OCI-LY7 (cell line): ENCODE measurements around the gene KCNQ5. TPM values are rescaled to one million over a fixed set of nuclear protein-coding genes. Genes with fewer than 3 reads are reported as not detected.
A peak's percentile ranks its signal among the peaks of the same experiment; 100 is the strongest.

ENCODE experiments used
- BruUV-seq: library from RNA; stranded (reverse); fragments of 400-500 nt; replicated peaks from 2 replicates; lab custom pipeline; 2021; lab: Mats Ljungman, UMichigan
- CTCF ChIA-PET: fragments of 300-600 bp; sonication (Branson Sonifier 250); formaldehyde crosslinking; loops from one replicate; lab custom pipeline; 2022; ENCODE audit warnings: antibody characterized with exemption; ENCODE audit not compliant: unreplicated experiment; lab: Charles Lee
- POLR2A ChIA-PET: fragments of 300-600 bp; sonication (Branson Sonifier 250); formaldehyde crosslinking; loops from one replicate; lab custom pipeline; 2022; ENCODE audit warnings: antibody characterized with exemption; lab: Charles Lee
- DNase-seq: peaks from one replicate; pipeline ENCODE4 v3.0.0-alpha.2; 2015; ENCODE audit warnings: low spot score
- H2AFZ ChIP-seq: fragments of 200-600 bp; sonication (generic), shearing (Covaris generic); 2 replicates; pipeline ENCODE4 v1.6.1; 2014; ENCODE audit warnings: mild to moderate bottlenecking, antibody characterized with exemption, low read length, moderate library complexity
- H3K27ac ChIP-seq: fragments of 200-600 bp; sonication (generic); 2 replicates; pipeline ENCODE4 v1.5.1; 2014; ENCODE audit warnings: mixed run types, low read depth, mild to moderate bottlenecking, moderate library complexity, low read length, inconsistent platforms; ENCODE audit not compliant: poor library complexity, severe bottlenecking
- H3K36me3 ChIP-seq: fragments of 200-600 bp; sonication (generic); 2 replicates; pipeline ENCODE4 v1.6.1; 2014; ENCODE audit warnings: mild to moderate bottlenecking, antibody characterized with exemption, low read length, moderate library complexity, mixed read lengths; ENCODE audit not compliant: insufficient read depth
- H3K4me1 ChIP-seq: fragments of 200-600 bp; sonication (generic); 2 replicates; pipeline ENCODE4 v1.5.1; 2014; ENCODE audit warnings: mild to moderate bottlenecking, low read length; ENCODE audit not compliant: insufficient read depth, poor library complexity, severe bottlenecking
- H3K4me2 ChIP-seq: fragments of 200-600 bp; sonication (generic); 2 replicates; pipeline ENCODE4 v1.6.1; 2014; ENCODE audit warnings: mild to moderate bottlenecking, low read length
- H3K4me3 ChIP-seq: fragments of 200-600 bp; sonication (generic); 2 replicates; pipeline ENCODE4 v1.5.1; 2014; ENCODE audit warnings: mild to moderate bottlenecking, low read depth, low read length; ENCODE audit not compliant: poor library complexity, severe bottlenecking
- H3K79me2 ChIP-seq: fragments of 200-600 bp; sonication (generic); 2 replicates; pipeline ENCODE4 v1.6.1; 2016; ENCODE audit warnings: low read depth, mild to moderate bottlenecking, low read length, moderate library complexity, mixed read lengths; ENCODE audit not compliant: insufficient read depth
- H3K9me2 ChIP-seq: fragments of 200-600 bp; sonication (generic); 2 replicates; pipeline ENCODE4 v1.6.1; 2016; ENCODE audit warnings: mild to moderate bottlenecking, low read length, mixed read lengths; ENCODE audit not compliant: insufficient read depth
- H3K9me3 ChIP-seq: fragments of 200-600 bp; sonication (generic); 2 replicates; pipeline ENCODE4 v1.6.1; 2014; ENCODE audit warnings: mild to moderate bottlenecking, mixed run types, low read length, mixed read lengths
- H4K20me1 ChIP-seq: fragments of 200-600 bp; sonication (generic); 2 replicates; pipeline ENCODE4 v1.6.1; 2014; ENCODE audit warnings: mild to moderate bottlenecking, antibody characterized with exemption, low read length, moderate library complexity, mixed read lengths; ENCODE audit not compliant: insufficient read depth
- EZH2phosphoT487 ChIP-seq: fragments of 200-600 bp; sonication (generic); IDR thresholded peaks from 2 replicates; pipeline ENCODE4 v1.6.1; 2018; ENCODE audit warnings: low read depth, borderline replicate concordance, mild to moderate bottlenecking, mixed run types, antibody characterized with exemption, low read length, moderate library complexity, mixed read lengths
- intact Hi-C: fragments of 100-400 bp; cut with micrococcal nuclease; formaldehyde crosslinking; loops from one replicate; pipeline ENCODE4 v1.10.0; 2022; ENCODE audit not compliant: unreplicated experiment
- total RNA-seq, 2 experiments: library from RNA; depleted of rRNA in 1 of 2; stranded (reverse); fragments of >200 nt in 1 of 2; shearing (Covaris generic) in 1 of 2; gene quantifications; 2 replicates each; pipeline ENCODE4 v1.2.3, GENCODE V29; 2014 to 2022
- TF ChIP-seq, protein P1 (sequence below): fragments of 200-600 bp; sonication (generic); conservative IDR thresholded peaks from 2 replicates; pipeline ENCODE4 v1.5.1; 2014; ENCODE audit warnings: mild to moderate bottlenecking, antibody characterized with exemption, low read length, moderate library complexity, mixed read lengths

Gene KCNQ5
- total RNA-seq, 2 experiments from 2014 or later = 26.1 to 29.7 TPM

DNA sequence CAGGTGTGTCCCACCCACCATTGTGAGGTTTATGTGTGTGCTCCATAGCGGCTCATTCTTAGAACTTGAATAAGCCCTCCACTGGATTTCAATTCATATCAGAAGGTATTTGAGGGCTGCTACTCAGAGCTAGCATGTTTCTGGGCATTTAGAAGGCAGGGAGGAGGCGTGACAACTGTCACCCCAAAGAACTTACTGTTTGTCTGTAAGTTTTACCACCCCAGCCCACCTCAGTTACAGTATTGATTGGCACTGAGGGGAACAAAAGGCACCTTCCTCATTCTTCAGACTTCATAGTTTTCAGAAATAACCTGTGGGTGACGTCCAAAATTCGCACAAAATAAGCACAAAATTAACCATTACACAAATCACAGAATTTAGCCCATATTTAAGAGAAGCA is 521.7 kb downstream of the KCNQ5 start:
- Histone ChIP-seq H3K79me2 (no peaks in the 10 kb centered on the region), H3K27ac (no peak overlapping the region), H3K4me3 (no peak overlapping the region), H4K20me1 (no peaks in the 10 kb centered on the region), H3K9me2 (no peaks in the 10 kb centered on the region), H3K4me2 (no peak overlapping the region), H3K36me3 (peaks cover 6% of the 10 kb centered on the region), H2AFZ (no peak overlapping the region), H3K9me3 (no peaks in the 10 kb centered on the region), H3K4me1 (peaks cover 5% of the 10 kb centered on the region)
- TF ChIP-seq, protein P1, sequence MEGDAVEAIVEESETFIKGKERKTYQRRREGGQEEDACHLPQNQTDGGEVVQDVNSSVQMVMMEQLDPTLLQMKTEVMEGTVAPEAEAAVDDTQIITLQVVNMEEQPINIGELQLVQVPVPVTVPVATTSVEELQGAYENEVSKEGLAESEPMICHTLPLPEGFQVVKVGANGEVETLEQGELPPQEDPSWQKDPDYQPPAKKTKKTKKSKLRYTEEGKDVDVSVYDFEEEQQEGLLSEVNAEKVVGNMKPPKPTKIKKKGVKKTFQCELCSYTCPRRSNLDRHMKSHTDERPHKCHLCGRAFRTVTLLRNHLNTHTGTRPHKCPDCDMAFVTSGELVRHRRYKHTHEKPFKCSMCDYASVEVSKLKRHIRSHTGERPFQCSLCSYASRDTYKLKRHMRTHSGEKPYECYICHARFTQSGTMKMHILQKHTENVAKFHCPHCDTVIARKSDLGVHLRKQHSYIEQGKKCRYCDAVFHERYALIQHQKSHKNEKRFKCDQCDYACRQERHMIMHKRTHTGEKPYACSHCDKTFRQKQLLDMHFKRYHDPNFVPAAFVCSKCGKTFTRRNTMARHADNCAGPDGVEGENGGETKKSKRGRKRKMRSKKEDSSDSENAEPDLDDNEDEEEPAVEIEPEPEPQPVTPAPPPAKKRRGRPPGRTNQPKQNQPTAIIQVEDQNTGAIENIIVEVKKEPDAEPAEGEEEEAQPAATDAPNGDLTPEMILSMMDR = no peak
- no peak for TF ChIP-seq EZH2phosphoT487
- DNase-seq = no peak
- CTCF ChIA-PET = no interaction called here
- no TSS peak for BruUV-seq
- intact Hi-C loops = no loop called here
- POLR2A ChIA-PET = no interaction called here

- Histone ChIP-seq H3K9me2 (no peaks in the 10 kb centered on the region), H3K4me1 (peaks cover 5% of the 10 kb centered on the region), H2AFZ (no peak overlapping the region), H4K20me1 (no peaks in the 10 kb centered on the region), H3K9me3 (no peaks in the 10 kb centered on the region), H3K36me3 (no peaks in the 10 kb centered on the region; the same call in 1 of the 2 replicates), H3K79me2 (no peaks in the 10 kb centered on the region), H3K27ac (no peak overlapping the region), H3K4me3 (no peak overlapping the region), H3K4me2 (no peak overlapping the region)
- no peak for TF ChIP-seq EZH2phosphoT487
- TF ChIP-seq, protein P1 = no peak
- no TSS peak for BruUV-seq
- ChIA-PET POLR2A (interaction anchor here (1.3 kb wide), 1 partner anchor 13 kb away, joined by 3 read pairs; no protein-coding TSS in a partner anchor), CTCF (no interaction called here)
- intact Hi-C loops = no loop called here
- no peak for DNase-seq
These were observed 522.7 kb downstream of the KCNQ5 start for GRCh38 chr6:73144516-73144915.

DNA sequence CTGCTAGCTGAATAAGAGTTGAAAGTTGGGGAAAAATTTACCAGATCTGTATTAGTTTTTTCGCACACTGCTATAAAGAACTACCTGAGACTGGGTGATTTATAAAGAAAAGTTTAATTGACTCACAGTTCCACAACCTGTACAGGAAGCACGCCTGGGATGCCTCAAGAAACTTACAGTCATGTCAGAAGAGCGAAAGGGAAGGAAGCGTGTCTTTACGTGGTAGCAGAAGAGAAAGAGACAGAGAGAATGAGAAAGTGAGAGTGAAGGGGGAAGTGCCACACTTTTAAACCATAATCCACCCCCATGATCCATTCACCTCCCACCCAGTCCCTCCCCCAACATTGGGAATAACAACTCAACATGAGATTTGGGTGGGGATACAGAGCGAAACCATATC is 523.8 kb downstream of the KCNQ5 start:
- intact Hi-C loops = no loop called here
- H3K36me3 ChIP-seq = no peaks in the 10 kb centered on the region; the same call in 1 of the 2 replicates
- TF ChIP-seq, protein P1 = no peak
- TF ChIP-seq EZH2phosphoT487 = no peak
- no peak overlapping the region for H3K4me3 ChIP-seq
- POLR2A ChIA-PET = interaction anchor here (1.3 kb wide), 1 partner anchor 14 kb away, joined by 3 read pairs; no protein-coding TSS in a partner anchor
- H3K4me2 ChIP-seq = no peak overlapping the region
- H3K4me1 ChIP-seq = peaks cover 5% of the 10 kb centered on the region
- DNase-seq = peak; percentile 3
- H2AFZ ChIP-seq = no peak overlapping the region
- no peaks in the 10 kb centered on the region for H3K79me2 ChIP-seq
- no peaks in the 10 kb centered on the region for H3K9me3 ChIP-seq
- no TSS peak for BruUV-seq
- H4K20me1 ChIP-seq = no peaks in the 10 kb centered on the region
- no peaks in the 10 kb centered on the region for H3K9me2 ChIP-seq
- CTCF ChIA-PET = no interaction called here
- no peak overlapping the region for H3K27ac ChIP-seq
